Nephron progenitor cell (in vitro differentiated cells): ENCODE results near the gene EIF4ENIF1.
A peak's percentile ranks its signal among the peaks of the same experiment; 100 is the strongest.

Source experiments
- DNase-seq: peaks from one replicate; pipeline ENCODE4 v3.0.0; 2021
- H3K27ac Mint-ChIP-seq: 2 replicates; pipeline ENCODE4 v1.8.0; 2021; ENCODE audit warnings: mild to moderate bottlenecking, moderate library complexity, mixed read lengths
- H3K27me3 Mint-ChIP-seq: 2 replicates; pipeline ENCODE4 v1.8.0; 2021; ENCODE audit warnings: mild to moderate bottlenecking, low read depth, mixed read lengths; ENCODE audit not compliant: poor library complexity
- H3K36me3 Mint-ChIP-seq: 2 replicates; pipeline ENCODE4 v1.8.0; 2021; ENCODE audit warnings: low read depth, mixed read lengths
- H3K4me1 Mint-ChIP-seq: 2 replicates; pipeline ENCODE4 v1.8.0; 2021; ENCODE audit warnings: mixed read lengths
- H3K4me3 Mint-ChIP-seq: 2 replicates; pipeline ENCODE4 v1.8.0; 2021; ENCODE audit warnings: mild to moderate bottlenecking, moderate library complexity, mixed read lengths
- H3K9me3 Mint-ChIP-seq: 2 replicates; pipeline ENCODE4 v1.8.0; 2021; ENCODE audit warnings: mild to moderate bottlenecking, moderate library complexity, mixed read lengths
- CTCF ChIP-seq: fragments of 200-600 bp; sonication (generic); IDR thresholded peaks from 2 replicates; pipeline ENCODE4 v1.5.0; 2021; ENCODE audit warnings: antibody characterized with exemption

EIF4ENIF1 gene

DNA sequence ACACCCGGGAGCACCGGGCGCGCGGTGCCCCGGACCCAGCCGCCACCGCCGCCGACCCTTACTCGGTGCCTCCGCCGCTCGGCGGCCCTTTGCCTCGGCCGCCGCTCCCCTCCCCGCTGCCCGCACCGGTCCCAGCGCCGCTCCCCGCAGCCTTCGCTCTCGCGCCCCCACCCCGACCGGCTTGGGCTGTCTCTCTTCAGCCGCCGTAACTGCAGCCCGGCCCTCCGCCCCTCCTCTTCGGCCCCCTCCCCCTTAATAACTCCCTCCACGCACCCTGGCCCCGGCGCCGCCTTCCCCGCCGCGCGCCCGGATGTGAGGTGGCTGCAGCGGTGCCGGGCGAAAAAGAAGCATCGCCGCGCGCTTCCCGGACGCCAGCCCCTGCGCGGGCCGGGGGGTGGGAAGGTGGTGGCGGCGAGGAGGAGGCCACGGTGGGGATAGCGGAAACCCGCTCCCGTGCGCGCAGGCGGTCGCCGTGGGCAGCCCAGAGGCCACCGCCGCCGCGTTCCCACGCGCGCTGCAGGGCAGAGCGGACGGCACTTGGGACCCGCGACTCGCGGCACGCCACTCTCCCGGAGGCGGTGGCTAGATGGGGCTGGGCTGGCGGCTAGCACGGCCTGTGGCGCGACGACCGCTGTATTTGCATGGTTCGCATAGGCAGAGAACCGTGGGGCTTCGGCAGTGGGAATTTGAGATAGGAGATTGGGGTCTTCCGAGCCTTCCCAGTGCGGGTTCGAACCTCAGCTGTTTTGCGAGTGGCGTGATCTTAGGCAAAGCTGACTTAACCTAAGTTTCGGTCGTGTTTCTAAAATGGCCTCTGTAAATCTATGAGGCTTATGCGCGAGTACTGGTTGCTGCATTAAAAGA, at the start of gene EIF4ENIF1:
EIF4ENIF1 (minus strand) TSS at position 211 of the 864 bp plus-strand sequence. CDS start 1,124 bp downstream, outside the sequence.
- Mint-ChIP-seq H3K4me1 (peaks cover 46% of the 10 kb centered on the region), H3K9me3 (no peaks in the 10 kb centered on the region), H3K36me3 (peaks cover 19% of the 10 kb centered on the region), H3K27me3 (no peaks in the 10 kb centered on the region), H3K4me3 (peak within 1 kb of the TSS; percentile 90), H3K27ac (peak within 1 kb of the TSS; percentile 97)
- DNase-seq: peak; percentile 84
- TF ChIP-seq CTCF: no peak

GRCh38 chr22:31538815-31539214, 49.2 kb upstream of the EIF4ENIF1 start:
- no peak for TF ChIP-seq CTCF
- no peaks in the 10 kb centered on the region for H3K9me3 Mint-ChIP-seq
- H3K4me3 Mint-ChIP-seq: no peak overlapping the region
- H3K36me3 Mint-ChIP-seq: peaks cover 20% of the 10 kb centered on the region
- no peaks in the 10 kb centered on the region for H3K27me3 Mint-ChIP-seq
- H3K4me1 Mint-ChIP-seq: peaks cover 19% of the 10 kb centered on the region
- H3K27ac Mint-ChIP-seq: peak overlapping the region; percentile 46
- DNase-seq: no peak

GRCh38 chr22:31537019-31537535, 47.4 kb upstream of the EIF4ENIF1 start:
- no peak for DNase-seq
- H3K4me1 Mint-ChIP-seq: peaks cover 26% of the 10 kb centered on the region
- H3K36me3 Mint-ChIP-seq: peaks cover 20% of the 10 kb centered on the region
- no peak for TF ChIP-seq CTCF
- H3K9me3 Mint-ChIP-seq: no peaks in the 10 kb centered on the region
- no peak overlapping the region for H3K27ac Mint-ChIP-seq
- H3K27me3 Mint-ChIP-seq: no peaks in the 10 kb centered on the region
- no peak overlapping the region for H3K4me3 Mint-ChIP-seq

- no peak for TF ChIP-seq CTCF
- H3K9me3 Mint-ChIP-seq: no peaks in the 10 kb centered on the region
- no peak for DNase-seq
Measured at GRCh38 chr22:31533374-31533773, 43.7 kb upstream of the EIF4ENIF1 start.

DNA sequence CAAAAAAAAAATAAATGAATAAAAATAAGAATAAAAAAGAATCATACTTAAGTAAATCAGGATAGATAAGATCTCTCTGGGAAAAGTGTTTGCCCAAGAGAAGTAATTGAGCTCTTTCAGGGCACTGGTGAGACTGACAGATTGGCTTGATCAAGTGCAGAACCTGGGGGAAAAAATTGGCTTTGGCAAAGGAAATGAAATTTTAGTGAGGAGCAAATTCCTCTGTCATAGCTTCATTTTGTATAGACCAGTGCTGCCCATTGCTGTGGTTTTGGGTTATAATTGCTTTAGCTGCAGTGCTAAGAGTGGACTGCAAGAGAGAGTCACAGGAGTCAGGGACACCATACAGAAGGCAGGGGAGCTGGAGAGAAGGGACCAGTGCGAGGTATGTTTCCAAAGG, 42.4 kb upstream of the EIF4ENIF1 start:
- no peak for TF ChIP-seq CTCF
- Mint-ChIP-seq H3K27me3 (no peaks in the 10 kb centered on the region), H3K27ac (peak overlapping the region; percentile 13), H3K4me3 (no peak overlapping the region), H3K4me1 (peaks cover 20% of the 10 kb centered on the region), H3K36me3 (peaks cover 30% of the 10 kb centered on the region), H3K9me3 (peaks cover 1% of the 10 kb centered on the region)
- no peak for DNase-seq

More at GRCh38 chr22:31533374-31533773, 43.7 kb upstream of the EIF4ENIF1 start:
- H3K36me3 Mint-ChIP-seq: peaks cover 27% of the 10 kb centered on the region
- H3K27ac Mint-ChIP-seq: peak overlapping the region; percentile 13
- H3K4me1 Mint-ChIP-seq: peaks cover 20% of the 10 kb centered on the region
- H3K27me3 Mint-ChIP-seq: no peaks in the 10 kb centered on the region
- no peak overlapping the region for H3K4me3 Mint-ChIP-seq

GRCh38 chr22:31530823-31531195, 41.2 kb upstream of the EIF4ENIF1 start:
- TF ChIP-seq CTCF: no peak
- peaks cover 8% of the 10 kb centered on the region for H3K9me3 Mint-ChIP-seq
- peaks cover 39% of the 10 kb centered on the region for H3K36me3 Mint-ChIP-seq
- DNase-seq: no peak
- H3K27ac Mint-ChIP-seq: no peak overlapping the region
- H3K4me3 Mint-ChIP-seq: no peak overlapping the region
- no peaks in the 10 kb centered on the region for H3K27me3 Mint-ChIP-seq
- peaks cover 17% of the 10 kb centered on the region for H3K4me1 Mint-ChIP-seq
